ENCODE measurements around the gene ADAT1. TPM values are rescaled to one million over a fixed set of nuclear protein-coding genes. Genes with fewer than 3 reads are reported as not detected.
A peak's percentile ranks its signal among the peaks of the same experiment; 100 is the strongest.

ADAT1 gene
- total and polyA plus RNA-seq, 10 of the 15 experiments (the other 5 are each of a cell fraction or from before 2014, with no cell fraction given), result 26.2 to 77.4 (median 55.8) TPM

GRCh38 chr16:75620326-75621169, 2.5 kb downstream of the ADAT1 start (continued):
- TF ChIP-seq ASH2L (IDR thresholded peaks at IDR 0.05; ENCODE audit: borderline replicate concordance, low read depth) (no peak), HDAC6 (IDR thresholded peaks at IDR 0.05; ENCODE audit: unreplicated experiment) (no peak), MEF2A (IDR thresholded peaks at IDR 0.05; ENCODE audit: insufficient read depth, low read depth, low read length) (0 out of 2 replicates have a peak, but pooled peaks have one; percentile 9), YY1 (IDR thresholded peaks at IDR 0.05; ENCODE audit: low read depth, low read length) (peak; percentile 95), PAX8 (IDR thresholded peaks at IDR 0.05) (no peak), ZNF207 (IDR thresholded peaks at IDR 0.05; ENCODE audit: borderline replicate concordance) (no peak), POLR2A (IDR thresholded peaks at IDR 0.05; ENCODE audit: low read depth, low read length) (peak; percentile 51), ZBED1 (IDR thresholded peaks at IDR 0.05; ENCODE audit: borderline replicate concordance) (peak; percentile 67; the same call in 1 of the 2 replicates), CREM (IDR thresholded peaks at IDR 0.05; ENCODE audit: low read depth) (peak; percentile 87), SMAD5 (IDR thresholded peaks at IDR 0.05; ENCODE audit: low read depth) (0 out of 2 replicates have a peak, but pooled peaks have one; percentile 37), KAT2A (conservative IDR thresholded peaks at IDR 0.05; ENCODE audit: control insufficient read depth, low read depth, low read length) (no peak), CREB1 (IDR thresholded peaks at IDR 0.05; ENCODE audit: low read depth) (peak; percentile 88), CBX3 (IDR thresholded peaks at IDR 0.05; ENCODE audit: borderline replicate concordance, low read depth) (no peak), RUNX3 (IDR thresholded peaks at IDR 0.05; ENCODE audit: low read length) (peak; percentile 94), STAT1 (conservative IDR thresholded peaks at IDR 0.05) (no peak), EED (IDR thresholded peaks at IDR 0.05; ENCODE audit: low read depth) (peak; percentile 91)
- TF ChIP-seq, protein P1, sequence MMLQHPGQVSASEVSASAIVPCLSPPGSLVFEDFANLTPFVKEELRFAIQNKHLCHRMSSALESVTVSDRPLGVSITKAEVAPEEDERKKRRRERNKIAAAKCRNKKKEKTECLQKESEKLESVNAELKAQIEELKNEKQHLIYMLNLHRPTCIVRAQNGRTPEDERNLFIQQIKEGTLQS (IDR thresholded peaks at IDR 0.05; ENCODE audit: borderline replicate concordance, extremely low read depth, low read depth, low read length), result no peak
- TF ChIP-seq, protein P2, sequence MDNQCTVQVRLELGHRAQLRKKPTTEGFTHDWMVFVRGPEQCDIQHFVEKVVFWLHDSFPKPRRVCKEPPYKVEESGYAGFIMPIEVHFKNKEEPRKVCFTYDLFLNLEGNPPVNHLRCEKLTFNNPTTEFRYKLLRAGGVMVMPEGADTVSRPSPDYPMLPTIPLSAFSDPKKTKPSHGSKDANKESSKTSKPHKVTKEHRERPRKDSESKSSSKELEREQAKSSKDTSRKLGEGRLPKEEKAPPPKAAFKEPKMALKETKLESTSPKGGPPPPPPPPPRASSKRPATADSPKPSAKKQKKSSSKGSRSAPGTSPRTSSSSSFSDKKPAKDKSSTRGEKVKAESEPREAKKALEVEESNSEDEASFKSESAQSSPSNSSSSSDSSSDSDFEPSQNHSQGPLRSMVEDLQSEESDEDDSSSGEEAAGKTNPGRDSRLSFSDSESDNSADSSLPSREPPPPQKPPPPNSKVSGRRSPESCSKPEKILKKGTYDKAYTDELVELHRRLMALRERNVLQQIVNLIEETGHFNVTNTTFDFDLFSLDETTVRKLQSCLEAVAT (IDR thresholded peaks at IDR 0.05), result no peak
- TF ChIP-seq, protein P3, sequence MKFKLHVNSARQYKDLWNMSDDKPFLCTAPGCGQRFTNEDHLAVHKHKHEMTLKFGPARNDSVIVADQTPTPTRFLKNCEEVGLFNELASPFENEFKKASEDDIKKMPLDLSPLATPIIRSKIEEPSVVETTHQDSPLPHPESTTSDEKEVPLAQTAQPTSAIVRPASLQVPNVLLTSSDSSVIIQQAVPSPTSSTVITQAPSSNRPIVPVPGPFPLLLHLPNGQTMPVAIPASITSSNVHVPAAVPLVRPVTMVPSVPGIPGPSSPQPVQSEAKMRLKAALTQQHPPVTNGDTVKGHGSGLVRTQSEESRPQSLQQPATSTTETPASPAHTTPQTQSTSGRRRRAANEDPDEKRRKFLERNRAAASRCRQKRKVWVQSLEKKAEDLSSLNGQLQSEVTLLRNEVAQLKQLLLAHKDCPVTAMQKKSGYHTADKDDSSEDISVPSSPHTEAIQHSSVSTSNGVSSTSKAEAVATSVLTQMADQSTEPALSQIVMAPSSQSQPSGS (IDR thresholded peaks at IDR 0.05; ENCODE audit: low read length), result peak; percentile 88
- TF ChIP-seq, protein P4, sequence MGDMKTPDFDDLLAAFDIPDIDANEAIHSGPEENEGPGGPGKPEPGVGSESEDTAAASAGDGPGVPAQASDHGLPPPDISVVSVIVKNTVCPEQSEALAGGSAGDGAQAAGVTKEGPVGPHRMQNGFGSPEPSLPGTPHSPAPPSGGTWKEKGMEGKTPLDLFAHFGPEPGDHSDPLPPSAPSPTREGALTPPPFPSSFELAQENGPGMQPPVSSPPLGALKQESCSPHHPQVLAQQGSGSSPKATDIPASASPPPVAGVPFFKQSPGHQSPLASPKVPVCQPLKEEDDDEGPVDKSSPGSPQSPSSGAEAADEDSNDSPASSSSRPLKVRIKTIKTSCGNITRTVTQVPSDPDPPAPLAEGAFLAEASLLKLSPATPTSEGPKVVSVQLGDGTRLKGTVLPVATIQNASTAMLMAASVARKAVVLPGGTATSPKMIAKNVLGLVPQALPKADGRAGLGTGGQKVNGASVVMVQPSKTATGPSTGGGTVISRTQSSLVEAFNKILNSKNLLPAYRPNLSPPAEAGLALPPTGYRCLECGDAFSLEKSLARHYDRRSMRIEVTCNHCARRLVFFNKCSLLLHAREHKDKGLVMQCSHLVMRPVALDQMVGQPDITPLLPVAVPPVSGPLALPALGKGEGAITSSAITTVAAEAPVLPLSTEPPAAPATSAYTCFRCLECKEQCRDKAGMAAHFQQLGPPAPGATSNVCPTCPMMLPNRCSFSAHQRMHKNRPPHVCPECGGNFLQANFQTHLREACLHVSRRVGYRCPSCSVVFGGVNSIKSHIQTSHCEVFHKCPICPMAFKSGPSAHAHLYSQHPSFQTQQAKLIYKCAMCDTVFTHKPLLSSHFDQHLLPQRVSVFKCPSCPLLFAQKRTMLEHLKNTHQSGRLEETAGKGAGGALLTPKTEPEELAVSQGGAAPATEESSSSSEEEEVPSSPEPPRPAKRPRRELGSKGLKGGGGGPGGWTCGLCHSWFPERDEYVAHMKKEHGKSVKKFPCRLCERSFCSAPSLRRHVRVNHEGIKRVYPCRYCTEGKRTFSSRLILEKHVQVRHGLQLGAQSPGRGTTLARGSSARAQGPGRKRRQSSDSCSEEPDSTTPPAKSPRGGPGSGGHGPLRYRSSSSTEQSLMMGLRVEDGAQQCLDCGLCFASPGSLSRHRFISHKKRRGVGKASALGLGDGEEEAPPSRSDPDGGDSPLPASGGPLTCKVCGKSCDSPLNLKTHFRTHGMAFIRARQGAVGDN (IDR thresholded peaks at IDR 0.05), result no peak

All from GM12878 (cell line).